Aorta (tissue), 5 donors: Measurements from ENCODE around the gene PLCB1. TPM values are rescaled to one million over a fixed set of nuclear protein-coding genes. Genes with fewer than 3 reads are reported as not detected.

ENCODE experiments used
- ATAC-seq: fragments of 200-7000 bp; cut with Tn5 transposase; one replicate; pipeline ENCODE4 v1.9.1; 2022; ENCODE audit warnings: moderate library complexity; ENCODE audit not compliant: low FRiP score
- DNase-seq, 2 donors: peaks; one replicate each; pipeline ENCODE4 v3.0.0-alpha.2; 2020
- H3K27ac ChIP-seq, 2 donors: one replicate each; pipeline ENCODE4 v1.5.1; 2013; ENCODE audit warnings: low read length in 2 of 2, mild to moderate bottlenecking in 2 of 2, moderate library complexity in 2 of 2, control low read depth in 1 of 2, inconsistent platforms in 1 of 2, low read depth in 1 of 2
- H3K27me3 ChIP-seq, 2 donors: one replicate each; pipeline ENCODE4 v1.6.1; 2013; ENCODE audit warnings: control low read depth in 1 of 2, low read length in 1 of 2, mild to moderate bottlenecking in 1 of 2, moderate library complexity in 1 of 2; ENCODE audit not compliant: insufficient read depth in 2 of 2, control insufficient read depth in 1 of 2
- H3K36me3 ChIP-seq, 2 donors: one replicate each; pipeline ENCODE4 v1.6.1; 2013; ENCODE audit warnings: control low read depth in 1 of 2, low read length in 1 of 2, mild to moderate bottlenecking in 1 of 2; ENCODE audit not compliant: insufficient read depth in 2 of 2, control insufficient read depth in 1 of 2
- H3K4me1 ChIP-seq, 2 donors: one replicate each; pipeline ENCODE4 v1.6.1; 2013; ENCODE audit warnings: low read length in 2 of 2, control low read depth in 1 of 2, mild to moderate bottlenecking in 1 of 2, moderate library complexity in 1 of 2; ENCODE audit not compliant: insufficient read depth in 2 of 2, control insufficient read depth in 1 of 2
- H3K4me3 ChIP-seq, 2 donors: one replicate each; pipeline ENCODE4 v1.5.1; 2013; ENCODE audit warnings: low read length in 2 of 2, control low read depth in 1 of 2, mild to moderate bottlenecking in 1 of 2
- H3K9me3 ChIP-seq: one replicate; pipeline ENCODE4 v1.6.1; 2013; ENCODE audit warnings: mild to moderate bottlenecking, low read length; ENCODE audit not compliant: control insufficient read depth
- WGBS, 2 donors: extraction: QIAGEN DNeasy Blood & Tissue Kit; methylation state at CpG; one replicate each; pipeline ENCODE4 v1.1.7; 2013; 5-methylcytosine and 5-hydroxymethylcytosine counted together
- intact Hi-C, 2 donors: fragments of 100-400 bp; cut with DNase I; formaldehyde crosslinking; loops; one replicate each; pipeline versions ENCODE4 v1.14.2 to v1.15.0; 2022
- polyA plus RNA-seq, 2 donors: library from polyadenylated mRNA; stranded (reverse); fragments of 200-250 nt; gene quantifications; one replicate each; pipeline ENCODE4 v1.2.3, GENCODE V29; 2013
- total RNA-seq, 2 donors: library from RNA; stranded (reverse); fragmentation: NEBNext Ultra II Directional; extraction: Animal tissue kit (Norgen Biotek cat#: 25700); gene quantifications; one replicate each; pipeline ENCODE4 v1.2.1, GENCODE V29; 2021
- donor health status: healthy with polysubstance abuse.
- donor health status: Bipolar disorder and iron deficiency.
- donor health status: DM: no; HTN: no; CAD: no.
- donor health status: DM: no; HTN: no; CAD: no.
- donor health status: DM: yes; HTN: yes; CAD: no.

PLCB1 gene
- total and polyA plus RNA-seq, 4 donors: 1.4 to 35.0 (median 6.6) TPM

GRCh38 chr20:8862092-8862491, 730.0 kb downstream of the PLCB1 start:
- no peak overlapping the region for H3K27ac ChIP-seq
- DNase-seq (no peak), ATAC-seq (no peak)
- H3K27me3 ChIP-seq: no peaks in the 10 kb centered on the region
- H3K36me3 ChIP-seq: no peaks in the 10 kb centered on the region
- H3K9me3 ChIP-seq: no peaks in the 10 kb centered on the region
- H3K4me3 ChIP-seq: no peak overlapping the region
- H3K4me1 ChIP-seq: no peaks in the 10 kb centered on the region
- WGBS, 2 donors: 95% methylated on average over 4 of the region's 4 CpGs
- intact Hi-C loops: no loop called here

GRCh38 chr20:8865636-8866035, 733.6 kb downstream of the PLCB1 start:
- intact Hi-C loops: no loop called here
- Histone ChIP-seq H3K27me3 (no peaks in the 10 kb centered on the region), H3K36me3 (no peaks in the 10 kb centered on the region), H3K4me1 (no peaks in the 10 kb centered on the region), H3K27ac (no peak overlapping the region), H3K4me3 (no peak overlapping the region), H3K9me3 (no peaks in the 10 kb centered on the region)
- no peak for DNase-seq
- no peak for ATAC-seq
- 97 to 99% methylated on average over 3 of the region's 3 CpGs for WGBS, 2 donors

GRCh38 chr20:8867038-8867740, 735.1 kb downstream of the PLCB1 start:
- DNase-seq: no peak
- no peaks in the 10 kb centered on the region for H3K4me1 ChIP-seq
- H3K27me3 ChIP-seq: no peaks in the 10 kb centered on the region
- no peaks in the 10 kb centered on the region for H3K36me3 ChIP-seq
- no peak overlapping the region for H3K27ac ChIP-seq
- intact Hi-C loops: no loop called here
- no peak for ATAC-seq
- 89 to 90% methylated on average over 7 of the region's 7 CpGs for WGBS, 2 donors
- no peak overlapping the region for H3K4me3 ChIP-seq
- no peaks in the 10 kb centered on the region for H3K9me3 ChIP-seq

- Histone ChIP-seq H3K4me1 (no peaks in the 10 kb centered on the region), H3K4me3 (no peak overlapping the region), H3K27me3 (no peaks in the 10 kb centered on the region), H3K36me3 (no peaks in the 10 kb centered on the region), H3K27ac (no peak overlapping the region), H3K9me3 (no peaks in the 10 kb centered on the region)
- DNase-seq (no peak), ATAC-seq (no peak)
- 79 to 95% methylated on average over 1 of the region's 1 CpG for WGBS, 2 donors
- intact Hi-C loops: no loop called here
Measured at GRCh38 chr20:8870652-8871051, 738.6 kb downstream of the PLCB1 start.

- no peak overlapping the region for H3K4me3 ChIP-seq
- no peaks in the 10 kb centered on the region for H3K4me1 ChIP-seq
Measured at GRCh38 chr20:8874437-8874836, 742.4 kb downstream of the PLCB1 start.

GRCh38 chr20:8875586-8875985, 743.5 kb downstream of the PLCB1 start:
- intact Hi-C loops: no loop called here
- no peak overlapping the region for H3K4me3 ChIP-seq
- H3K4me1 ChIP-seq: no peaks in the 10 kb centered on the region
- ATAC-seq: no peak
- H3K27ac ChIP-seq: no peak overlapping the region
- no peaks in the 10 kb centered on the region for H3K9me3 ChIP-seq
- DNase-seq: no peak
- H3K36me3 ChIP-seq: no peaks in the 10 kb centered on the region
- no peaks in the 10 kb centered on the region for H3K27me3 ChIP-seq

More at GRCh38 chr20:8874437-8874836, 742.4 kb downstream of the PLCB1 start:
- Histone ChIP-seq H3K9me3 (no peaks in the 10 kb centered on the region), H3K27me3 (no peaks in the 10 kb centered on the region), H3K27ac (no peak overlapping the region), H3K36me3 (no peaks in the 10 kb centered on the region)
- intact Hi-C loops: no loop called here
- no peak for DNase-seq
- no peak for ATAC-seq
- whole genome bisulfite sequencing, 2 donors: 70 to 72% methylated on average over 1 of the region's 1 CpG

GRCh38 chr20:8876366-8876765, 744.3 kb downstream of the PLCB1 start:
- intact Hi-C loops: no loop called here
- Histone ChIP-seq H3K36me3 (no peaks in the 10 kb centered on the region), H3K4me3 (no peak overlapping the region), H3K4me1 (no peaks in the 10 kb centered on the region), H3K27ac (no peak overlapping the region), H3K9me3 (no peaks in the 10 kb centered on the region), H3K27me3 (no peaks in the 10 kb centered on the region)
- ATAC-seq: no peak
- DNase-seq: no peak

- Histone ChIP-seq H3K4me1 (no peaks in the 10 kb centered on the region), H3K9me3 (no peaks in the 10 kb centered on the region), H3K36me3 (no peaks in the 10 kb centered on the region), H3K27ac (no peak overlapping the region), H3K4me3 (no peak overlapping the region), H3K27me3 (no peaks in the 10 kb centered on the region)
- DNase-seq (no peak), ATAC-seq (no peak)
- intact Hi-C loops: no loop called here
- 55 to 76% methylated on average over 2 of the region's 2 CpGs for WGBS, 2 donors
Measured at GRCh38 chr20:8877294-8877693, 745.2 kb downstream of the PLCB1 start.

GRCh38 chr20:8879669-8880068, 747.6 kb downstream of the PLCB1 start:
- Histone ChIP-seq H3K4me1 (no peaks in the 10 kb centered on the region), H3K27ac (no peak overlapping the region), H3K4me3 (no peak overlapping the region), H3K27me3 (no peaks in the 10 kb centered on the region), H3K9me3 (no peaks in the 10 kb centered on the region), H3K36me3 (no peaks in the 10 kb centered on the region)
- ATAC-seq (no peak), DNase-seq (no peak)
- intact Hi-C loops: no loop called here
- 87 to 88% methylated on average over 2 of the region's 2 CpGs for whole genome bisulfite sequencing, 2 donors
